Retina (tissue), 1 donor: Measurements from ENCODE around the gene ZXDA.
"Not testable (repeated sequence)": the region's sequence is repeated elsewhere in the genome, so short reads cannot be mapped to it uniquely, and the experiment has no call there.

ENCODE experiments used
- DNase-seq: peaks from one replicate; pipeline ENCODE4 v3.0.0-alpha.2; 2016

Gene ZXDA

GRCh38 chrX:57910287-57910912 lies at the start of gene ZXDA:
Gene ZXDA (minus strand): TSS chrX:57910458. CDS start chrX:57910420, 38 bp downstream.
- peak; percentile 25 for DNase-seq

DNA sequence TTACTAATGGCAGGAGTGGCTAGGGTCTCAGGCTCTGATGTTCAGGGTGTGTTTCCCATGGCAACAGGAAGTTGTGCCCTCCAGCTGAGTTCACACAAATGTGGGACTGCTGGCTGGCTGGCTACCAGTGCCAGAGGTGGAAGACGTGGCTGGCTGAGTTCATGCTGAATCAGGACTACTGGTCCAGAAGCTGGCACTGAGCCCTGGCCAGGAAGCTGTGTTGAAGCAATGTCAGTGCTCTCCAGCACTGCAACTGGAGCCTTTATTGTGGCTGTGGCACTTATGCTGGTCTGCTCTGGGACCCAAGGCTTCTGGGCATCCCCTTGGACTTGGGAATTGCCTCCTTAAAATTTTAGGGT lies 42.0 kb upstream of the ZXDA start:
- DNase-seq: no peak

DNA sequence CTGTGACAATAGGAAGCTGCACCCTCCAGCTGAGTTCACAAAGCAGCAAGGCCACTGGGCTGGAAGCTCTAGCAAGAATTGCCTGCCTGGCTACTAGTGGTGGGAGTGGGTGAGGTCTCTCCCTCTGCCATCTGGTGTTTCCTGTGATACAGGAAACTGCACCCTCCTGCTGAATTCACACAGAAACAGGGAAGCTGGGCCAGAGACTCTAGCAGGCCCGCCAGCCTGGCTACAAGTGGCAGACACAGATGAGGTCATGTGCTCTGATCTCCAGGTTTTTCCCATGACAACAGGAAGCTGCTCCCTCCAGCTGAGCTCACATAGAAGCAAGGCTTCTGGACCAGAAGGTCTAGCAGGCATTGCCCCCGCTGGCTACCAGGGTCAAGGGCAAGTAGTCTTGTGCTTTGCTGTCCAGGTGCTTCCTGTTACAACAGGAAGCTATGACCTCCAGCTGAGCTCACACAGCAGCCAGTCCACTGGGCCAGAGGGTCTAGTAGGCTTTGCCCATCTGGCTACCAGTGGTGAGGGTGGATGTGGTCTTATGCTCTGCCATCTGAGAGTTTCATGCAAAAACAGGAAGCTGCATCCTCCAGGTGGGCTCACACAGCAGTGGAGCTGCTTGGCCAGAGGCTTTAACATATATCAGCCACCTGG lies 41.5 kb upstream of the ZXDA start:
- no peak for DNase-seq

GRCh38 chrX:57933321-57933720 lies 23.1 kb upstream of the ZXDA start:
- DNase-seq: no peak

GRCh38 chrX:57932266-57932665 lies 22.0 kb upstream of the ZXDA start:
- DNase-seq: no peak

DNA sequence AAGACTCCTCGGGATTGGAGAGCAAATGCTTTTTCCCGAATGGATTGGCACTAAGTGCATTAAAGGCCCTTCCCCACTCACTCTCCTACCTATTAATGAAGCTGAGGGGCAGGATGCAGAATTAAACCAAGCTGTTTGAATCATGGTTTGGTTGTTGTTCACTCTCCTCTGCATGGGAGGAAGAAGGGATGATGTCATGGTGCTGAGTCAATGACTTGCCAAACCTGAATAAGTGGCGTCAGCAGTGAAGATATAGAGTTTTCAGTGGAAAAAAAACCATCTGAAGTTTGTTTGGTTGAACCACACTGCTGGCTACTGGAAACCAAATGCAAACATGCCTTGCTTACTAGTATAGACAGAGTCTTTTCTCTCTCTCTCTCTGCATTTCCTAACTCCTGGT lies 19.8 kb upstream of the ZXDA start:
- no peak for DNase-seq

DNA sequence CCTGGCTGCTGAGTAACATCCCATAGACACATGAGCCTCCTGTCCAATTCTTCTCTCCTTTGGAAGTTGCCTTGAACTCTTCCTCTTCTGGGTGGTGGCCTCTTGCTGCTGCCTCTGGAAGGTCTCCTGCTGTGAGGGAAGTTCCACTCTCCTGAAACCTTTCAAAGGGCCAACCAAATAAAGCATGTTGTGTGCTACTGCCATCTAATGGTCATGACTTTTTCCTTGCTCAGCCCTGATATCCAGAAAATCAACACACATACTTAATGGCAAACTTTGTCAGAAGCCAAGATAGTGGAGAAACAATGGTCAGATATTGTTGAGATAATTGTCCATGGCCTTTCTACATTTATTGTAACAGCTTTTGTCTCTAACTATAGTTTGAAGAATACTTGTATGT lies 19.1 kb upstream of the ZXDA start:
- peak; percentile 9 for DNase-seq

GRCh38 chrX:57925806-57926205 lies 15.5 kb upstream of the ZXDA start:
- DNase-seq: no peak

DNA sequence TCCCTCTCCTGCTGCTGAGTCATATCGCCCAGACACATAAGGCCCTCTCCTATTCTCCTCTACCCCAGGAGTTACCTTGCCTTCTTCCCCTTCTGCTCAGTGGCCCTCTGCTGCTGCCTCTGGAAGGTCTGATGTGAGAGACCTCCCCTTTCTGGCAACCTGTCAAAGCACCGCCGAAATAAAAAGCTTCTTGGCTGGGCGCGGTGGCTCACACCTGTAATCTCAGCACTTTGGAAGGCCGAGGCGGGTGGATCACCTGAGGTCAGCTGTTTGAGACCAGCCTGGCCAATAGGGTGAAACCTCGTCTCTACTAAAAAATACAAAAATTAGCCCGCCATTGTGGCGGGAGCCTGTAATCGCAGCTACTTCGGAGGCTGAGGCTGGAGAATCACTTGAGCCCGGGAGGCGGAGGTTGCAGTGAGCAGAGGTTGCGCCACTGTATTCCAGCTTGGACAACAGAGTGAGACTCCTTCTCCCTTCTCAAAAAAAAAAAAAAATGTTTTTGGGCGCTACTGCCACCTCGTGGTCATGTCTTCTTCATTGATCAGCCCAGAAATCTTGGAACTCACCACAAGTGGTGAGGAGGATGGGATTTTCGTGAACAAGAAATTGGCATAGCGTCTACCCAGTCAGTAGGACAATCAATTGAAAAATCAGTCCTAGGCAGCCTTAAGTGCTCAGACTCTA lies 8.6 kb upstream of the ZXDA start:
- DNase-seq: peak; percentile 47

DNA sequence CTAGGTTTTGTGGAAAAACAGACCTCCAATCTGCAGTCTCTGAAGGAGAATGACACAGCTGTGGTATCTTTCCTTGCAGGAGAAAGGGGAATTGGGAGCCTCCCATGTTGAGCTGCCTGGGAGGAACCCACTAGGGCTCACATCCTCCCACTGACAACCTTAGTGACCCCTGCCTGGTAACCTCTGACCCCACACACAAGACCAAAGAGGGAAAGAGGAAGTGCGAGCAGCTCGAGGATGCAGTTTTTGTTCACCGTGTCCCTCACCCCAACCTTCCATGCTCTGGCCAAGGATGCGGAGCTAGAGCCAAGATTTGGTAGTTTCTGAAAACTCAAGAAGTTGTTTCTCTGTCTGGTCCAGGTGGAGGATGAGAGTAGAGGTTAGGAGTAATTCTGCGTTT lies 5.4 kb upstream of the ZXDA start:
- DNase-seq: no peak

DNA sequence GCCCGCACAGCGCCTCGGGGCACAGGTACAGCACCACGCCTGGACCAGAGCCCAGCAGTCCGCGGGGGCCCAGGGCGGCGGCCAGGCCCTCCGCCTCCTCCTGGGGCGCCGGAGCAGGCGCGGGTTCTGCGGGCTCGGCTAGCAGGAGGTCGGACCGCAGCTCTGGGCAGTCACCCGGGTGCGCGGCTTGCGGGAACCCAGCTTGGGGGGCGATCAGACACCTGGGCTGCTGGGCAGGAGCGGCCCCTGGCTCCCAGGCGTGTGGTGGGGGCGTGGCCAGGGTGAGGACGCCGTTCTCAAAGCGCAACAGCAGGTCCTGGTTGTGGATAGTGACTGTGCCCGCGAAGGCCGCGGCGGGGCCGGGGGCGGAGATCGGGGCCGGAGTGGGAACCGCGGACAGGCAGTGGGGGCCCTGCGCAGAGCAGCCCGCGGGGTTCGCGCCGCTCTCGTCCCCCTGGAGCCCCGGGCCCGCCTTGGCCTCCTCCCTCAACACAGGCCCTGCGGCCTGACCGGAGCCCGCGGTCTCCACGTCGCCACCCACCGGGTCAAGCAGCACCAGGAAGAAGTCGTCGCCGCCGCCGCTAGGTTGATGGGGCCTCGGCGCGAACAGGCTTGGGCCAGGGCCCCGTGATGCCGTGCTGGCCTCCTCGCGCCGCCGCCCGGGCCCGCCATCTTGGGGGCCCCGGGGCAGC lies 517 bp downstream of the ZXDA start:
- DNase-seq: peak; percentile 76

GRCh38 chrX:57908972-57909594 lies 1.2 kb downstream of the ZXDA start:
- DNase-seq: not testable (repeated sequence)

- no peak for DNase-seq
Observed at GRCh38 chrX:57906790-57907189, 3.5 kb downstream of the ZXDA start.

DNA sequence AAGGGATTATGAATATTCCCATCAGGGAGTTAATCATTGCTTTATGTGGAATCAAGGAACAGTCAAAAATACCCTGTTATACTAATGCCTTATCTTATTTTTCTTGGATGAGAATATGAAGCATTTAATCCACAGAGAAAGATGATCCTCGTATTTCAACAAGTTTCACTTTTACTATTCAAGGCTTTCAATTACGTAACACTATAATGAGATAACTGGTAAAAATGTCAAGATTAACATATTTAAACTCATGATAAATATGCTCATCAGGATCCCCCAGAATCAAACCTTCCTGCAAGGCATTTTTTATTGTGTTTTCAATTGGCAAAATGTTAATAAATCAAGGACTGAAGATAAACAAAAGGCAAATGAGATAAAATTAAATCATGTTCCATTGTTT lies 5.1 kb downstream of the ZXDA start:
- no peak for DNase-seq

DNA sequence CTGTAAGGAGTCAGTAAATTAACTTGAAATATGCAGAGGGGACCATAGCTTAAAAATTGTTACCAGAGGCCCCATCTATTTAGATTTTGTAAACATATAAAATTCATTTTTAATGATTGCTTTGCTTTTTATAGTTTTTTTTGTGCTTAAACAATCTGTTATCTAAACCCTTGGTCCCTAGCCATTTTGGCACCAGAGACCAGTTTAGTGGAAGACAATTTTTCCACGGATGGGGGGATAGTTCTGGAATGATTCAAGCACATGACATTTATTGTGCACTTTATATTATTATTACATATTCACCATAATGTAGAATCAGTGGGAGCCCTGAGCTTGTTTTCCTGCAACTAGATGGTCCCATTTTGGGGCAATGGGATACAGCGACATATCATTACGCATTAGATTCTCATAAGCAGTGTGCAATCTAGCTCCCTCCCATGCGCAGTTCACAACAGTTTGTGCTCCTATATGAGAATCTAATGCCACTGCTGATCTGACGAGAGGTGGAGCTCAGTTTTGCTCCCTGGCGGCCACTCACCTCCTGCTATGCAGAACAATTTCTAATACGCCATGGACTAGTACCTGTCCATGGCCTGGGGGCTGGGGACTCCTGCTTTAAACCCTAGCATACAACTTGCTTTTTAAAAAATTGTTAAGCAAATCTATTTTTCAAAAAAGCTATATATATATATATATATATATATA lies 5.9 kb downstream of the ZXDA start:
- no peak for DNase-seq

- no peak for DNase-seq
Observed at GRCh38 chrX:57902633-57903032, 7.6 kb downstream of the ZXDA start.

GRCh38 chrX:57901466-57901865 lies 8.8 kb downstream of the ZXDA start:
- no peak for DNase-seq

DNA sequence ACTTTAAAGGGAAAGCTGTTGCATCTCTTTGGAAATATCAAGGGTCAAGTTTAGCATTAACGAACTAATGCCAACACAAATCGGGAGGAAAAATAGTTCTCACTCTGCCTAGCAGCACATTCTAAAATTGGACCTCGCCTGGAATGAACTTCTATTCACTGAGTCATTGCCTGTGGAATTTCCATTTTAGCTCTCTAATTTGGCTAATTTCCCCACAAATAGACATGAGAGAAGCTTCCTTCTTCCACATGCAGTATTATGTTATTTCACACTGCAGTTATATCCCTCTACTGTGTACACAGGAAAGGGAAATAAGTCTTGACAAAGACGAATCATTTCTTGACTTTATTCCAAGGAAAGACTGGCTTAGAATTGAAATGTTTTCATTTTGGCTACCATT lies 9.3 kb downstream of the ZXDA start:
- no peak for DNase-seq

GRCh38 chrX:57899906-57900305 lies 10.4 kb downstream of the ZXDA start:
- DNase-seq: no peak

DNA sequence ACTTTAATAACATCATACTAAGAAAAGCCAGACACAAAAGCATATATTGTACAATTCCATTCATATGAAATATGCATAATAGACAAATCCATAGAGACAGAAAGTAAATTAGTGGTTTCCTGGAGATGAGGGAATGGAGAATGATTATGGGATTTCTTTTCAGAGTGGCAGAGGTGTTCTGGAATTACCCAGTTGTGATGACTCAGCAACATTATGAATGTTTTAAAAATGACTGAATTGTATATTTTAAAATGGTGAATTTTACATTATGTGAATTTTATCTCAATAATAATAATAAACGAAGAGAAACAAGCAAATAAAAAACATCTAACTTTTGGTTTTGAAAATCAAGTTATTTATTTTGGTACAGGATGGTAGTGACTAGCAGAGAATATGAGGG lies 11.2 kb downstream of the ZXDA start:
- DNase-seq: no peak

DNA sequence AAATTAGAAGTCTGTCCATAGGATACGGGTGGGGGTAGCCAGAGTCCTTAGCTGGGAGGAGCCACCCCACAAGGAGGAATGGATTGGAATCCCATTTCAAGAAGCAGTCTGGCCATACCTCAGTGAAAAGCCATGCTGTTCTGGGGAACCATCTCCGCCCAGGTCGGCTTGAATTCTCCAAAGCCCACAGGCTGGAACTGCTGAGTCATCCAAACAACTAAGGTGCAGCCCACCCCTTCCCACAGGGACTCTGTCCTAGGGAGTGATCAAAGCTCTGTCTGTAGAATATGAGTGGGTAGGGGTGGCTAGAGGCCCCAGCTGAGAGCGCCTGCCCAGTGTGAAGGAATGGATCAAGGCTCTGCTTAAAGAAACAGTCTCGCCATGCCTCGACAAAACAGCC lies 38.8 kb downstream of the ZXDA start:
- no peak for DNase-seq
